Fibroblast of villous mesenchyme (primary cell): ENCODE results near the gene TMEM35A. TPM values are rescaled to one million over a fixed set of nuclear protein-coding genes. Genes with fewer than 3 reads are reported as not detected.

Experiments used
- DNase-seq: peaks from one replicate; pipeline ENCODE4 v3.0.0-alpha.2; 2010; ENCODE audit warnings: low read depth
- H3K4me3 ChIP-seq: 2 replicates; pipeline ENCODE4 v1.5.1; 2011; ENCODE audit warnings: low read depth, mild to moderate bottlenecking, low read length
- CTCF ChIP-seq: IDR thresholded peaks from 2 replicates; pipeline ENCODE4 v1.5.1; 2012; ENCODE audit warnings: low read depth, mild to moderate bottlenecking, low read length; ENCODE audit not compliant: insufficient read depth
- total RNA-seq: library from RNA; depleted of rRNA; stranded (reverse); fragments of >200 nt; gene quantifications from 2 replicates; pipeline ENCODE4 v1.2.3, GENCODE V29; 2012

Gene TMEM35A
- total RNA-seq, 1 donor = 0.86 TPM

- no peak for DNase-seq
- TF ChIP-seq CTCF = no peak
- H3K4me3 ChIP-seq = no peak overlapping the region
Observed at GRCh38 chrX:101091817-101092216, 13.1 kb downstream of the TMEM35A start.

GRCh38 chrX:101097546-101098453 is 19.1 kb downstream of the TMEM35A start, which contains the start of gene CENPI:
TSS of gene CENPI (plus strand) at chrX:101098204. CDS start at chrX:101101071, 2,867 bp downstream.
- no peak for TF ChIP-seq CTCF
- peak; percentile 92 for DNase-seq

GRCh38 chrX:101108284-101108683 is 29.6 kb downstream of the TMEM35A start:
- TF ChIP-seq CTCF = no peak
- peak; percentile 3 for DNase-seq

More at GRCh38 chrX:101097546-101098453, 19.1 kb downstream of the TMEM35A start, which contains the start of gene CENPI:
- H3K4me3 ChIP-seq = peak within 1 kb of the TSS; percentile 70

GRCh38 chrX:101117701-101118100 is 39.0 kb downstream of the TMEM35A start:
- H3K4me3 ChIP-seq = no peak overlapping the region
- peak; percentile 35 for DNase-seq
- no peak for TF ChIP-seq CTCF

More at GRCh38 chrX:101108284-101108683, 29.6 kb downstream of the TMEM35A start:
- no peak overlapping the region for H3K4me3 ChIP-seq

GRCh38 chrX:101136235-101136634 is 57.6 kb downstream of the TMEM35A start:
- no peak overlapping the region for H3K4me3 ChIP-seq
- DNase-seq = no peak
- no peak for TF ChIP-seq CTCF

Other genes with a start within 250 kb of the TMEM35A start
- under 0.01 TPM in 1 of 2 replicates, not detected in the other for gene NOX1, start 204.5 kb upstream of the TMEM35A start, total RNA-seq
- gene XKRX, start 150.0 kb upstream of the TMEM35A start, total RNA-seq = under 0.01 TPM in 1 of 2 replicates, not detected in the other
- not detected in 2 replicates for gene ARL13A, start 109.2 kb upstream of the TMEM35A start, total RNA-seq
- gene TRMT2B, start 26.8 kb upstream of the TMEM35A start, total RNA-seq = 13.2 and 13.4 TPM in 2 replicates
- gene CENPI, start 19.3 kb downstream of the TMEM35A start, total RNA-seq = 11.3 and 20.3 TPM in 2 replicates
- gene DRP2, start 140.9 kb downstream of the TMEM35A start, total RNA-seq = 0.97 and 2.6 TPM in 2 replicates
- 0.32 and 1.3 TPM in 2 replicates for gene TAF7L, start 212.5 kb downstream of the TMEM35A start, total RNA-seq